Gastrocnemius medialis (tissue), 4 donors: ENCODE measurements around the gene LTBP1.

Experiments
- POLR2A ChIP-seq, 2 donors: fragments of 450-650 bp; IDR thresholded peaks; one replicate each; pipeline ENCODE4 v1.6.1; 2017; ENCODE audit warnings: antibody characterized with exemption in 2 of 2, mild to moderate bottlenecking in 2 of 2, moderate library complexity in 2 of 2
- TF ChIP-seq, protein P1 (sequence below), 5 experiments: fragments of 450-650 bp in 3 of 5; fragments of 200-600 bp in 2 of 5; sonication (generic) in 2 of 5; IDR thresholded peaks in 4 of 5; conservative IDR thresholded peaks in 1 of 5; 1 replicate in 4 of 5; 2 replicates in 1 of 5; pipeline ENCODE4 v1.5.1; 2016 to 2019; ENCODE audit warnings: antibody characterized with exemption in 5 of 5, mild to moderate bottlenecking in 3 of 5, moderate library complexity in 3 of 5

DNA sequence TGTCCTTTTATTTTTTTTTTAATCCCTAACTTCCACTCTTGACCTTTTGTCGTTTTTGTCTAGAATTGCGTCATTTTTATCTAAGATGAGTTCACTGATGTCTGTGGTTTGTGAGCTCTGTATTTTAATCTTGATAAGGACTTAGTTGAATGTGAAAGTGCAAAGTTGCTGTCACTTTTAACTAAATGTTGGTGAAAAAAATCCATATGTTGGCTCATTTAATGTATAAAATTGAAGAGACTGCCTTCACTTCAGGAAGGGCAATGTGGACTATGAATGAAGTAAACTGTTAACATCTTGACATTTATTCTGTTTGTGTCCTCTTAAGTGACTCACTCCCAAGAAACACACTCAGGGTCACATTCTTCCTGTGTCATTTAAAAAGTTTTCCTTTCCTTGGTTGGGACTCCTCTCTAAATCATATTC lies 273.1 kb downstream of the LTBP1 start:
- TF ChIP-seq, protein P1, sequence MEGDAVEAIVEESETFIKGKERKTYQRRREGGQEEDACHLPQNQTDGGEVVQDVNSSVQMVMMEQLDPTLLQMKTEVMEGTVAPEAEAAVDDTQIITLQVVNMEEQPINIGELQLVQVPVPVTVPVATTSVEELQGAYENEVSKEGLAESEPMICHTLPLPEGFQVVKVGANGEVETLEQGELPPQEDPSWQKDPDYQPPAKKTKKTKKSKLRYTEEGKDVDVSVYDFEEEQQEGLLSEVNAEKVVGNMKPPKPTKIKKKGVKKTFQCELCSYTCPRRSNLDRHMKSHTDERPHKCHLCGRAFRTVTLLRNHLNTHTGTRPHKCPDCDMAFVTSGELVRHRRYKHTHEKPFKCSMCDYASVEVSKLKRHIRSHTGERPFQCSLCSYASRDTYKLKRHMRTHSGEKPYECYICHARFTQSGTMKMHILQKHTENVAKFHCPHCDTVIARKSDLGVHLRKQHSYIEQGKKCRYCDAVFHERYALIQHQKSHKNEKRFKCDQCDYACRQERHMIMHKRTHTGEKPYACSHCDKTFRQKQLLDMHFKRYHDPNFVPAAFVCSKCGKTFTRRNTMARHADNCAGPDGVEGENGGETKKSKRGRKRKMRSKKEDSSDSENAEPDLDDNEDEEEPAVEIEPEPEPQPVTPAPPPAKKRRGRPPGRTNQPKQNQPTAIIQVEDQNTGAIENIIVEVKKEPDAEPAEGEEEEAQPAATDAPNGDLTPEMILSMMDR (IDR thresholded peaks at IDR 0.05 in 4 of 5, conservative IDR thresholded peaks at IDR 0.05 in 1 of 5) = no peak
- TF ChIP-seq POLR2A (IDR thresholded peaks at IDR 0.05) = no peak
